A673 (cell line): ENCODE data around the gene HS3ST5. TPM values are rescaled to one million over a fixed set of nuclear protein-coding genes. Genes with fewer than 3 reads are reported as not detected.

ENCODE experiments used
- BruUV-seq: library from RNA; stranded (reverse); fragments of 400-500 nt; replicated peaks from 2 replicates; lab custom pipeline; 2021; lab: Mats Ljungman, UMichigan
- CTCF ChIA-PET: fragments of 300-600 bp; sonication (Branson Sonifier 250); formaldehyde crosslinking; loops from one replicate; lab custom pipeline; 2022; ENCODE audit warnings: antibody characterized with exemption; lab: Charles Lee
- POLR2A ChIA-PET: fragments of 300-600 bp; sonication (Branson Sonifier 250); formaldehyde crosslinking; loops from one replicate; lab custom pipeline; 2022; ENCODE audit warnings: antibody characterized with exemption; ENCODE audit not compliant: low non-redundant PET; lab: Charles Lee
- DNase-seq: peaks from one replicate; pipeline ENCODE4 v3.0.0-alpha.2; 2015; ENCODE audit warnings: low spot score
- H3K27ac ChIP-seq: fragments of 200-600 bp; sonication (generic); 2 replicates; pipeline ENCODE4 v1.5.1; 2016; ENCODE audit warnings: mixed run types, low read depth, mild to moderate bottlenecking, mixed read lengths, antibody characterized with exemption, low read length; ENCODE audit not compliant: poor library complexity, severe bottlenecking
- H3K27me3 ChIP-seq: fragments of 200-600 bp; sonication (generic); replicated peaks from 2 replicates; pipeline ENCODE4 v1.6.1; 2017; ENCODE audit warnings: mixed run types, low read depth, mild to moderate bottlenecking, mixed read lengths, antibody characterized with exemption, low read length; ENCODE audit not compliant: insufficient read depth, poor library complexity
- H3K36me3 ChIP-seq: fragments of 200-600 bp; sonication (generic); 2 replicates; pipeline ENCODE4 v1.6.1; 2016; ENCODE audit warnings: mixed run types, mild to moderate bottlenecking, mixed read lengths, antibody characterized with exemption, low read length; ENCODE audit not compliant: insufficient read depth, poor library complexity, severe bottlenecking
- H3K4me1 ChIP-seq: fragments of 200-600 bp; sonication (generic); 2 replicates; pipeline ENCODE4 v1.6.1; 2017; ENCODE audit warnings: mixed run types, mild to moderate bottlenecking, mixed read lengths, antibody characterized with exemption, low read length; ENCODE audit not compliant: insufficient read depth, poor library complexity, severe bottlenecking
- H3K4me3 ChIP-seq: fragments of 200-600 bp; sonication (generic); 2 replicates; pipeline ENCODE4 v1.5.1; 2016; ENCODE audit warnings: low read depth, mixed run types, mild to moderate bottlenecking, mixed read lengths, low read length; ENCODE audit not compliant: poor library complexity, severe bottlenecking
- H3K9me3 ChIP-seq: fragments of 200-600 bp; sonication (generic); 2 replicates; pipeline ENCODE4 v1.6.1; 2016; ENCODE audit warnings: mixed run types, low read depth, mild to moderate bottlenecking, mixed read lengths, antibody characterized with exemption, low read length; ENCODE audit not compliant: poor library complexity, severe bottlenecking
- EZH2 ChIP-seq: fragments of 200-600 bp; sonication (generic); IDR thresholded peaks from 2 replicates; pipeline ENCODE4 v1.6.1; 2017; ENCODE audit warnings: borderline replicate concordance, low read depth, mild to moderate bottlenecking, mixed read lengths, antibody characterized with exemption, low read length; ENCODE audit not compliant: poor library complexity, severe bottlenecking
- intact Hi-C: fragments of 100-400 bp; cut with micrococcal nuclease; formaldehyde crosslinking; loops from one replicate; pipeline ENCODE4 v1.10.0; 2022; ENCODE audit not compliant: unreplicated experiment
- total RNA-seq: library from RNA; stranded (reverse); gene quantifications from 2 replicates; pipeline ENCODE4 v1.2.3, GENCODE V29; 2021
- TF ChIP-seq, protein P1 (sequence below): fragments of 300-800, 200-600 bp; sonication (generic); conservative IDR thresholded peaks from 2 replicates; pipeline ENCODE4 v1.5.1; 2017; ENCODE audit warnings: low read depth, mild to moderate bottlenecking, antibody characterized with exemption, low read length, moderate library complexity, mixed read lengths

HS3ST5 gene
- total RNA-seq, 1 experiment from 2014 or later, result not detected

DNA sequence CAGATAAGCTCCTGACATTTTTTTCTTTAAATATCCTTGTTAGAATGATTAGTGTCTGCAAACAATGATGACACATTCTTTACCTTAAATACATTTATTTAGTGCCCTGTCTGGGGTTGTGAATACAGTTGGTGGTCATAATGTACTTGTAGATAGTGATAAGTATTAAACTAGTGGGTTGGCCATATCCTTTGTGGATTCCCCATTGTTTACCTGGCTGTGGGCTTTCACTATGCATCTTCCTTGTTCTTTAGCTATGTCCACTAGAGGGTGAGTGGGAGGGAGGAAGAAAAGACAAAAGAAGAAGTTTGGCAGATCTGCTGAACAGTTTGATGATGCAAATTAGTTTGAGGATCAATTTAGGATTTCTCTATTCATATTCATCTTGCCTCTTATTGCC is 15.7 kb downstream of the HS3ST5 start:
- H3K9me3 ChIP-seq, result no peaks in the 10 kb centered on the region
- H3K36me3 ChIP-seq, result no peaks in the 10 kb centered on the region
- H3K4me1 ChIP-seq, result no peaks in the 10 kb centered on the region
- H3K27ac ChIP-seq, result no peak overlapping the region
- ChIA-PET POLR2A (no interaction called here), CTCF (no interaction called here)
- intact Hi-C loops, result no loop called here
- no peak for DNase-seq
- H3K4me3 ChIP-seq, result no peak overlapping the region
- TF ChIP-seq, protein P1, sequence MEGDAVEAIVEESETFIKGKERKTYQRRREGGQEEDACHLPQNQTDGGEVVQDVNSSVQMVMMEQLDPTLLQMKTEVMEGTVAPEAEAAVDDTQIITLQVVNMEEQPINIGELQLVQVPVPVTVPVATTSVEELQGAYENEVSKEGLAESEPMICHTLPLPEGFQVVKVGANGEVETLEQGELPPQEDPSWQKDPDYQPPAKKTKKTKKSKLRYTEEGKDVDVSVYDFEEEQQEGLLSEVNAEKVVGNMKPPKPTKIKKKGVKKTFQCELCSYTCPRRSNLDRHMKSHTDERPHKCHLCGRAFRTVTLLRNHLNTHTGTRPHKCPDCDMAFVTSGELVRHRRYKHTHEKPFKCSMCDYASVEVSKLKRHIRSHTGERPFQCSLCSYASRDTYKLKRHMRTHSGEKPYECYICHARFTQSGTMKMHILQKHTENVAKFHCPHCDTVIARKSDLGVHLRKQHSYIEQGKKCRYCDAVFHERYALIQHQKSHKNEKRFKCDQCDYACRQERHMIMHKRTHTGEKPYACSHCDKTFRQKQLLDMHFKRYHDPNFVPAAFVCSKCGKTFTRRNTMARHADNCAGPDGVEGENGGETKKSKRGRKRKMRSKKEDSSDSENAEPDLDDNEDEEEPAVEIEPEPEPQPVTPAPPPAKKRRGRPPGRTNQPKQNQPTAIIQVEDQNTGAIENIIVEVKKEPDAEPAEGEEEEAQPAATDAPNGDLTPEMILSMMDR, result no peak
- TF ChIP-seq EZH2, result no peak
- BruUV-seq, result no TSS peak
- peaks cover 3% of the 10 kb centered on the region for H3K27me3 ChIP-seq

DNA sequence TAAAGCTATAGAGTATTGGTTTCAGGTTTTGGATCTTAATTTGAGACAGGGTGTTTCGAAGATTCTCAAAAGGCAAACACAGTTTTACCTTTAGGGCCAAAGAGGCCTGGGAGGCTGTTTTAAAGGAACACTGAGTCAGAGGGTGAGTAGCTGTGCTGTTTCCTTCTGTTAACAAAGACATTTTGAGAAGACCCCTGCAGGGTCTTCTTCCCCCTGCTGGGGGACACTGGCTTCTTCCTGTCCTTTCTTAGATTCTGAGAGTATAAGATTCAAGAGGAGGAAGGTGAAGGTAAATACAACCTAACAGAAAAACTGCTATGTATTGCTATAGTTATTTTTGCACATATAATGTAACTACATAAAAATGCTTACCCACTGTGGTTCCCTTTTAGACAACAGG is 19.0 kb downstream of the HS3ST5 start:
- no peak overlapping the region for H3K4me3 ChIP-seq
- no peaks in the 10 kb centered on the region for H3K9me3 ChIP-seq
- CTCF ChIA-PET, result no interaction called here
- POLR2A ChIA-PET, result no interaction called here
- intact Hi-C loops, result no loop called here
- no peak overlapping the region for H3K27ac ChIP-seq
- no peaks in the 10 kb centered on the region for H3K4me1 ChIP-seq
- DNase-seq, result no peak
- H3K36me3 ChIP-seq, result no peaks in the 10 kb centered on the region
- no TSS peak for BruUV-seq
- peaks cover 3% of the 10 kb centered on the region for H3K27me3 ChIP-seq
- TF ChIP-seq EZH2, result no peak
- TF ChIP-seq, protein P1, result no peak

DNA sequence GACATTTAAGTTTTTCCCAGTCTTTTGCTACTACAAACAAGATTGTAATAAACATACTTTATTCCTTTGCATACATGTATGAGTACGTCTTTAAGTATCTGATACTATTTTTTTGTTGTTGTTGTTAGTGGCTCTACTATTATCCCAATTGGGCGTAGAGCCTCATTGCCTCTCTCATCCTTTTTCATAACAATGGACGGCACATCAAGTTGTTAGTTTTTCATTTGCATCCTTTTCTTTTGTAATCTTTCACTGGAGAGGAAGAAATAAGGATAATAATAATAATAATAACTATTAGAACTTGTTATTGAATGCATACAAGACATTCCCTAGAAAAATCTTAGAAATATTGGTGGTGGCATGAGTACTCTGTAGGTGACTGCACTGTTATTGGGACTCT is 23.1 kb downstream of the HS3ST5 start:
- H3K4me3 ChIP-seq, result no peak overlapping the region
- DNase-seq, result no peak
- ChIA-PET POLR2A (no interaction called here), CTCF (no interaction called here)
- no peak overlapping the region for H3K27ac ChIP-seq
- H3K4me1 ChIP-seq, result no peaks in the 10 kb centered on the region
- H3K36me3 ChIP-seq, result no peaks in the 10 kb centered on the region
- no peaks in the 10 kb centered on the region for H3K9me3 ChIP-seq
- H3K27me3 ChIP-seq, result peaks cover 3% of the 10 kb centered on the region
- intact Hi-C loops, result no loop called here
- TF ChIP-seq, protein P1, result no peak
- TF ChIP-seq EZH2, result no peak
- no TSS peak for BruUV-seq
